Measurements from ENCODE around the gene IL31RA. TPM values are rescaled to one million over a fixed set of nuclear protein-coding genes. Genes with fewer than 3 reads are reported as not detected.

The IL31RA gene
- total and polyA plus RNA-seq, 2 donors: 2.9 to 3.3 TPM

- WGBS: over 99% methylated on average over 3 of the region's 3 CpGs
- no peak for DNase-seq (ENCODE audit: low read depth in 6 of 9, low spot score in 9 of 9)
These were observed 64.6 kb downstream of the IL31RA start for GRCh38 chr5:55915783-55916182.

GRCh38 chr5:55916986-55917385, 65.8 kb downstream of the IL31RA start:
- no peak overlapping the region for H3K27ac ChIP-seq (ENCODE audit: low read depth in 1 of 2, low read length in 1 of 2)

More at GRCh38 chr5:55915783-55916182, 64.6 kb downstream of the IL31RA start:
- H3K27me3 ChIP-seq (ENCODE audit: control insufficient read depth in 2 of 2, insufficient read depth in 1 of 2, low read length in 1 of 2): no peaks in the 10 kb centered on the region
- no peak overlapping the region for H3K27ac ChIP-seq (ENCODE audit: low read depth in 1 of 2, low read length in 1 of 2)
- H3K4me3 ChIP-seq (ENCODE audit: low read length in 2 of 2): no peak overlapping the region
- peaks cover 0 to 3% of the 10 kb centered on the region in 2 donors for H3K4me1 ChIP-seq (ENCODE audit: control insufficient read depth in 2 of 2, insufficient read depth in 2 of 2, low read length in 2 of 2)
- peaks cover 0 to 1% of the 10 kb centered on the region in 2 donors for H3K9me3 ChIP-seq (ENCODE audit: control insufficient read depth in 2 of 2, insufficient read depth in 1 of 2, low read length in 1 of 2)
- no peaks in the 10 kb centered on the region for H3K36me3 ChIP-seq (ENCODE audit: control insufficient read depth in 2 of 2, insufficient read depth in 2 of 2, low read length in 1 of 2)

GRCh38 chr5:55917402-55918086, 66.4 kb downstream of the IL31RA start:
- peaks cover 0 to 3% of the 10 kb centered on the region in 2 donors for H3K4me1 ChIP-seq (ENCODE audit: control insufficient read depth in 2 of 2, insufficient read depth in 2 of 2, low read length in 2 of 2)
- no peak overlapping the region for H3K4me3 ChIP-seq (ENCODE audit: low read length in 2 of 2)
- peaks cover 0 to 1% of the 10 kb centered on the region in 2 donors for H3K9me3 ChIP-seq (ENCODE audit: control insufficient read depth in 2 of 2, insufficient read depth in 1 of 2, low read length in 1 of 2)
- no peaks in the 10 kb centered on the region for H3K36me3 ChIP-seq (ENCODE audit: control insufficient read depth in 2 of 2, insufficient read depth in 2 of 2, low read length in 1 of 2)
- DNase-seq (ENCODE audit: low read depth in 6 of 9, low spot score in 9 of 9): no peak
- H3K27me3 ChIP-seq (ENCODE audit: control insufficient read depth in 2 of 2, insufficient read depth in 1 of 2, low read length in 1 of 2): no peaks in the 10 kb centered on the region
- 98% methylated on average over 5 of the region's 5 CpGs for WGBS
- no peak overlapping the region for H3K27ac ChIP-seq (ENCODE audit: low read depth in 1 of 2, low read length in 1 of 2)

More at GRCh38 chr5:55916986-55917385, 65.8 kb downstream of the IL31RA start:
- H3K27me3 ChIP-seq (ENCODE audit: control insufficient read depth in 2 of 2, insufficient read depth in 1 of 2, low read length in 1 of 2): no peaks in the 10 kb centered on the region
- 94% methylated on average over 10 of the region's 10 CpGs for WGBS
- H3K4me1 ChIP-seq (ENCODE audit: control insufficient read depth in 2 of 2, insufficient read depth in 2 of 2, low read length in 2 of 2): peaks cover 0 to 3% of the 10 kb centered on the region in 2 donors
- no peak overlapping the region for H3K4me3 ChIP-seq (ENCODE audit: low read length in 2 of 2)
- peaks cover 0 to 1% of the 10 kb centered on the region in 2 donors for H3K9me3 ChIP-seq (ENCODE audit: control insufficient read depth in 2 of 2, insufficient read depth in 1 of 2, low read length in 1 of 2)
- DNase-seq (ENCODE audit: low read depth in 6 of 9, low spot score in 9 of 9): no peak
- no peaks in the 10 kb centered on the region for H3K36me3 ChIP-seq (ENCODE audit: control insufficient read depth in 2 of 2, insufficient read depth in 2 of 2, low read length in 1 of 2)

DNA sequence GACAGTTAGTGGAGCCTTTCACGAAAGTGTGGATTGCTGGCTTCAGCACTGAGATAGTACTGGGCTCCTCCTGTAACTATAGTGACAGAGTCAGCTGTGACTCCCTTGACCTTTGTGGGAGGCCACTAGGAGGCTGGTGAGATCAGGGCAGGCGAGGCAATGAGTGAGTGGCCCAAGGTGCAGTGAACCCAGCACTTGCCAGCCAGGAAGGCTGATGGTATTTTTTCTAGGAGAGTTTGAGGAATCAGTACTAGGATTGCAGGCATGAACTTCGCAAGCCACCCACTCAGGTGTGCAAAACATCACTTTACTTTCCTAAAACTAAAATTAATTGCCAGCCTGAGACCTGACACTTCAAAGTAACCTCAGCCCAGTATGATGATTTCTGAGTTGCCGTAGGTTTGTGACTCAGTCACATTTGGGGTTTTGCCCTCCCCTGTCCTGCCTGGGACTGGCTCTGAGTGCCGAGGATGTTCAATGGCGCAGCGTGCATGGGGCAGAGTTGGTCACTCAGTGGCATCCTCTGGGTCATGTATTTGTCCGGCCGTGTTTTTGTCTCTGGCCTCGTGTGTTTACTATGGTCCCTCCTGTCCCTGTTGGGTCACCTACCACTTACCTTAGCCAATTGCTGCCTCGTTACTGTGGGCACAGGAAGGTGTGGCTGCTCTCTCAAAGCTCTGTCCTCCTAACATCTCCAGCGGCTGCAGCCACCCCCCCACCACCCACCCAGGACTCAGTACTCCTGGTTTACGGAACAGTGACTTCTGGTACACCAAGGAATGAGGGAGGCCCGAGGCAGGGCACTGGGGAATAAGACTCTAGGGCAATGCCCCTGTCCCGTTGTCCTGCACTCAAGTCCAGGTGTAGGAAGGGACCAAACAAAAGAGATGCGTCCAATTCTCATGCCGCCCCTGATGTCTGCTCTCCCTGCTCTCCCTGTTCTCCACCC, 67.2 kb downstream of the IL31RA start:
- Histone ChIP-seq H3K27ac (ENCODE audit: low read depth in 1 of 2, low read length in 1 of 2) (no peak overlapping the region), H3K4me1 (ENCODE audit: control insufficient read depth in 2 of 2, insufficient read depth in 2 of 2, low read length in 2 of 2) (peaks cover 0 to 8% of the 10 kb centered on the region in 2 donors), H3K36me3 (ENCODE audit: control insufficient read depth in 2 of 2, insufficient read depth in 2 of 2, low read length in 1 of 2) (no peaks in the 10 kb centered on the region), H3K9me3 (ENCODE audit: control insufficient read depth in 2 of 2, insufficient read depth in 1 of 2, low read length in 1 of 2) (peaks cover 0 to 1% of the 10 kb centered on the region in 2 donors), H3K27me3 (ENCODE audit: control insufficient read depth in 2 of 2, insufficient read depth in 1 of 2, low read length in 1 of 2) (no peaks in the 10 kb centered on the region), H3K4me3 (ENCODE audit: low read length in 2 of 2) (no peak overlapping the region)
- WGBS: 96% methylated on average over 17 of the region's 17 CpGs
- DNase-seq (ENCODE audit: low read depth in 6 of 9, low spot score in 9 of 9): no peak

DNA sequence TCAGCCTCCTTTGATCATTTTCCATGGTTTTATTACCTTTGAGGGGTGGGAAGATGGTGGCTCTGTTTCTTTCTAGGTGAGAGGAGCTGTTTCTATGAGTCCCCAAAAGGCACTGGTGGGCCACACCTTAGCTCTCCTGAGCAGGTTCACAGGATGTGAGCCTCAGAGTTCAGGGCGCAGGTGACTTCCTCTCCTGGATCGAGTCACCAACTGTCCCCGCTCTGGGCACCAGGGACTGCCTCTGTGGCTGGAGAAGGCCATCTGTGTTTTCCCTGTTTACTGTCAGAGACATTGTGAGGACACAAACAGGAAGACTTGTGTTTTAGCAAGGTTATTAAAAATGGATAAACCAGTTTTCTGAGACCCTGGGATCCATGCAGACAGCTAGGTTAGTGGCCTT, 68.5 kb downstream of the IL31RA start:
- no peaks in the 10 kb centered on the region for H3K36me3 ChIP-seq (ENCODE audit: control insufficient read depth in 2 of 2, insufficient read depth in 2 of 2, low read length in 1 of 2)
- peaks cover 5 to 15% of the 10 kb centered on the region in 2 donors for H3K4me1 ChIP-seq (ENCODE audit: control insufficient read depth in 2 of 2, insufficient read depth in 2 of 2, low read length in 2 of 2)
- peak in 1 of 9 donors; percentile 16 for DNase-seq (ENCODE audit: low read depth in 6 of 9, low spot score in 9 of 9)
- H3K27ac ChIP-seq (ENCODE audit: low read depth in 1 of 2, low read length in 1 of 2): no peak overlapping the region
- peaks cover 0 to 1% of the 10 kb centered on the region in 2 donors for H3K9me3 ChIP-seq (ENCODE audit: control insufficient read depth in 2 of 2, insufficient read depth in 1 of 2, low read length in 1 of 2)
- no peak overlapping the region for H3K4me3 ChIP-seq (ENCODE audit: low read length in 2 of 2)
- 36% methylated on average over 3 of the region's 3 CpGs for WGBS
- no peaks in the 10 kb centered on the region for H3K27me3 ChIP-seq (ENCODE audit: control insufficient read depth in 2 of 2, insufficient read depth in 1 of 2, low read length in 1 of 2)

- WGBS: 88% methylated on average over 5 of the region's 5 CpGs
- H3K27ac ChIP-seq (ENCODE audit: low read depth in 1 of 2, low read length in 1 of 2): no peak overlapping the region
- no peaks in the 10 kb centered on the region for H3K36me3 ChIP-seq (ENCODE audit: control insufficient read depth in 2 of 2, insufficient read depth in 2 of 2, low read length in 1 of 2)
- DNase-seq (ENCODE audit: low read depth in 6 of 9, low spot score in 9 of 9): no peak
- H3K4me3 ChIP-seq (ENCODE audit: low read length in 2 of 2): no peak overlapping the region
- H3K9me3 ChIP-seq (ENCODE audit: control insufficient read depth in 2 of 2, insufficient read depth in 1 of 2, low read length in 1 of 2): peaks cover 0 to 1% of the 10 kb centered on the region in 2 donors
- peaks cover 5 to 15% of the 10 kb centered on the region in 2 donors for H3K4me1 ChIP-seq (ENCODE audit: control insufficient read depth in 2 of 2, insufficient read depth in 2 of 2, low read length in 2 of 2)
- no peaks in the 10 kb centered on the region for H3K27me3 ChIP-seq (ENCODE audit: control insufficient read depth in 2 of 2, insufficient read depth in 1 of 2, low read length in 1 of 2)
These were observed 69.6 kb downstream of the IL31RA start for GRCh38 chr5:55920784-55921183.

DNA sequence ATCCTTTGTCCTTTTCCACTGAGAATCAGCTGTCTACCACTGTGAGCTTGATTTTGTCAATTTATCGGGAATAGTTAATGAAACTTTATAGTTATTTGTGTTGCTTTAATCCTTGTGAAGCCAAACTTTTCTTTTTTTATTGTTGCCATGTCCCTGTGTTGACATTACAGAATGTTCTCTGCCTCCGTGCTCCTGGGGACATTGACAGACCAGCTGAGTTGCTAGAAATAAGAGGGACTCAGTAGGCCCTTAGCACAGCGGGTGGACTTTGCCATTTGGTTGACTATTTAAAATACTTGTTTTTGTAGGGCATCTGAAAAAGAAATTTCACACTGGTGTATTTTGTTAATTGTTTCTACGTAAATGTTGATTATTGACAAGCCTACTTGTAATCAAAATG, 70.5 kb downstream of the IL31RA start:
- WGBS: 98% methylated on average over 4 of the region's 4 CpGs
- Histone ChIP-seq H3K27me3 (ENCODE audit: control insufficient read depth in 2 of 2, insufficient read depth in 1 of 2, low read length in 1 of 2) (no peaks in the 10 kb centered on the region), H3K4me3 (ENCODE audit: low read length in 2 of 2) (no peak overlapping the region), H3K36me3 (ENCODE audit: control insufficient read depth in 2 of 2, insufficient read depth in 2 of 2, low read length in 1 of 2) (no peaks in the 10 kb centered on the region), H3K4me1 (ENCODE audit: control insufficient read depth in 2 of 2, insufficient read depth in 2 of 2, low read length in 2 of 2) (peaks cover 5 to 15% of the 10 kb centered on the region in 2 donors), H3K9me3 (ENCODE audit: control insufficient read depth in 2 of 2, insufficient read depth in 1 of 2, low read length in 1 of 2) (peaks cover 0 to 1% of the 10 kb centered on the region in 2 donors), H3K27ac (ENCODE audit: low read depth in 1 of 2, low read length in 1 of 2) (no peak overlapping the region)
- no peak for DNase-seq (ENCODE audit: low read depth in 6 of 9, low spot score in 9 of 9)

DNA sequence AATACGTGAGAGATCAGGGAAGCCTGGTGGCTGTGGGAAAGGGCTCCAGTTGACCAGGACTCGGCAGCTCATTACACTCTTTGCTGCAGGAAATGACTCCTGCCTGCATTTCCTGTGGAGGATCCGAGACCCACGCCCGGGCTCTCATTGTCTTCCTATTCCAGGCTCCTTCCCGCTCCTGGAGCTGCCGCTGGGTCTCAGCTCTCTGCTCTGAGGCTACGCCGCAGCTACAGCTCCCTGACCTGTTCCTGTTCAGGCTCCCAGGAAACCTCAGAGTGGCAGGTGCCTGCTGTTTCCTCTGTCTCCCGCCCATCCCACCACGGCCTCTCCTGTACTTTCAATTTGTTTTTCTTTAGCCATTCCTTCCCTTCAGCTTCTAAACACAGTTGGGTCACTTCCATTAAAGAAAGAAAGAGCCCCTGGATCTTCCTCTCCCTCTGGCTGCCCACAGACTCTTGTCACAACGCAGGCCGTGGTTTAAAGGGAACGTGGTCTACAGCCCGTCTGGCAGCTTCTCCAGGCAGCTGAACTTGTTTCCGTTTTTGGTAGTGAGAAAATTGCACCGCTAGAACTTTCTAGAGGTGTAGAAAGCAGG, 72.1 kb downstream of the IL31RA start:
- DNase-seq (ENCODE audit: low read depth in 6 of 9, low spot score in 9 of 9): peak in 6 of 9 donors; percentile 6 to 66 (median 30)
- H3K27ac ChIP-seq (ENCODE audit: low read depth in 1 of 2, low read length in 1 of 2): no peak overlapping the region

More for the DNA sequence above, 72.1 kb downstream of the IL31RA start:
- H3K9me3 ChIP-seq (ENCODE audit: control insufficient read depth in 2 of 2, insufficient read depth in 1 of 2, low read length in 1 of 2): peaks cover 0 to 1% of the 10 kb centered on the region in 2 donors
- 3% methylated on average over 17 of the region's 17 CpGs for WGBS
- no peaks in the 10 kb centered on the region for H3K27me3 ChIP-seq (ENCODE audit: control insufficient read depth in 2 of 2, insufficient read depth in 1 of 2, low read length in 1 of 2)
- peak overlapping the region; percentile 50 to 55 for H3K4me3 ChIP-seq (ENCODE audit: low read length in 2 of 2)
- no peaks in the 10 kb centered on the region for H3K36me3 ChIP-seq (ENCODE audit: control insufficient read depth in 2 of 2, insufficient read depth in 2 of 2, low read length in 1 of 2)
- H3K4me1 ChIP-seq (ENCODE audit: control insufficient read depth in 2 of 2, insufficient read depth in 2 of 2, low read length in 2 of 2): peaks cover 5 to 15% of the 10 kb centered on the region in 2 donors

All from thymus (tissue), 11 donors.